GM15510 (cell line): Measurements from ENCODE around the gene LGALS1.

Experiments
- POLR2A ChIP-seq: IDR thresholded peaks from 3 replicates; pipeline ENCODE4 v1.6.1; 2011; ENCODE audit warnings: borderline replicate concordance; ENCODE audit not compliant: insufficient read length; ENCODE audit errors: extremely low read depth

Gene LGALS1

DNA sequence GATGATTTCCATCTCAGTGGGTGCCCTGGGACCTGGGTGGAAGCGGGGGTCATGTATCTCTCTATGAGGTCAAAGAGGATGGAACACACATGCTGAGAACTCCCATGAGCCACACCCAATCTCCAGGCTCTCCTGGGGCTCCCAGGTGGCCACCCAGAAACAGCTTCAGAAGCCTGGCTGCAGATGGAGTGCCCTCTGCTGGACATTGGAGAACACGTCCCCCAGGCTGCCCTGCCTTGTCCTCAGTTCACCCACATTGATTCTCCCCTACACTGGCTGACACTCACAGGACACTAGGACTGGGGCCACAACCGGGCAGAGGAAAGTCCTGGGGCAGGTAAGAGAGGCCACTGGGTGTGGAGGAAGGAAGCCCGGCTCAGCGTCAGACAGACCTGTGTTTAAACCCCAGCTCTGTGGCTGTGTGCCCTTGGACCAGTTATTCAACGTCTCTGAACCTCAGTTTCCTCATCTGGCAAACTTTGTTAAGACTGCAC, 6.2 kb downstream of the LGALS1 start:
- TF ChIP-seq POLR2A, result no peak

DNA sequence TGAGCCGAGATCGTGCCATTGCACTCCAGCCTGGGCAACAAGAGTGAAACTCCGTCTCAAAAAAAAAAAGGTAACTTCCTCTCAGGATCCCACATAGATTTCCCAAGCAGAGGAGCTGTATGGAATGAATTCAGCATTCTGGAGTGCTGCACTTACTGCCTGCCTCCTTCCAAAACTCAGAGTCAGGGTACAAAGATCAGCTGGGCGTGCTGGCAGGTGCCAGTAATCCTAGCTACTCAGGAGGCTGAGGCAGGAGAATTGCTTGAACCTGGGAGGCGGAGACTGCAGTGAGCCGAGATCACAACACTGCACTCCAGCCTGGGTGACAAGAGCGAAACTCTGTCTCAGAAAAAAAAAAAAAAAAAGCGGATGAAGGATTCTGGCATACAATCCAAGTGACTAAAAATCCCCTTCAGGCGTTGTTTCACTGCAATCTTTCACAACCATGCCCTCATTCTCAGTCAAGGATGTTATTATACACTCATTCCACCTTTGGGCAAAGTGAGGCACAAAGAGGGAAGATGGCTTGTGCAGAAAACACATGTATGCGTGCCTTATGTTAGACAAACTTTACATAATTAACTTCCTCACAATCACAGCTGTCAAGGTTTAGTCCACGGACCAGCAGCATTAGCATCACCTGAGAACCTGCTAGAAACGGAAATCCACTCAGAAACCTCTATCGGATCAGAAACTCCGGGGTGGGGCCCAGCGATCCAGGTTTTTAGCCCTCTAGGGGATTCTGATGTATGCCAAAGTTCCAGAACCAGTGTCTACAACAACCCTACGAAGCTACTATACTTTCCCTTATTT, 9.6 kb downstream of the LGALS1 start:
- no peak for TF ChIP-seq POLR2A

DNA sequence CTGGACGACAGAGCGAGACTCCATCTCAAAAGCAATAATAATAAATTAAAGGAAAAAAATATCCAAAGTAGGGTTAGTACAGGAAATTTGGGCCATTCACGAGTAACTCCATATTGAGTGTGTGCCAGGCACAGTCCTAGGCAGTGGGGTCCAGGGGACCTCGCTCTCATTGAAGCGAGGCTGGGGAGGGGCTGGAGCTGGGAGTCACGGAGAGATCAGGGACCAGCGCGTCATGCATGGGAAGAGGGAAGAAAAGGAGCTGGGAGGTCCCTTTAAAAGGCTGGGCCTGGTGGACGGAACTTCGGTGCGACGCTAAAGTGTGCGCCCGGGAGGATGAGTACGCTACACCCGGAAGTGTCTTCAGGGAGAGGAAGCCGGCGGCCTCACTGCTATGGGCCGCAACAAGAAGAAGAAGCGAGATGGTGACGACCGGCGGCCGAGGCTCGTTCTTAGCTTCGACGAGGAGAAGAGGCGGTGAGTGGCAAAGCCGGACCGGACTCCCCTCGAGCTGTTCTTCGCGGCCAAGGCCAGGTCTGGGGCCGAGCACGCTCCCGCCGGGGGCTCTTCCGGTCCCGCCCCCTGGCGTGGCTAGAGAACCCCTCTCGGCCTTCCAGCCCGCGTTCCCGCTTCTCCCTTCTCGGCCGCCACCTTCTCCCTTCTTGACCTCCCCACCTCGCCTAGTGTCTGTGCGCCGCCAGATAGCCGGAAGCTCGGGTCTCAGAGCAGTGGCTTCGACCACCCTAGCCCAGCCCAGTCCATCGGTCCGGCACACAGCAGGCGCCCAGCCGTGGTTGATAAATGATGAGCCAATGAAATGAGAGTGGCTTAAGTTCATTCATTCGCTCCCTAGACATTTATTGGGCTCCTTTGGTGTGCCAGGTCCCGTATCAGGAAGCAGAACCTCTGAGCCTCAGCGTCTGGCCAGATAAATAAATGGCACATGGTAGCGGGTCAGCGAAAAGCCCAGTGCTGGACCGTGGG, 10.9 kb downstream of the LGALS1 start, which contains the start of gene NOL12:
Gene NOL12, plus strand, starts transcription at position 342 of the 981 bp plus-strand sequence. Its CDS starts 50 bp downstream, at position 392.
- peak; percentile 68 for TF ChIP-seq POLR2A

GRCh38 chr22:37690407-37690806, 15.0 kb downstream of the LGALS1 start:
- no peak for TF ChIP-seq POLR2A

- TF ChIP-seq POLR2A, result no peak
These were observed 15.6 kb downstream of the LGALS1 start for GRCh38 chr22:37690901-37691504.

- no peak for TF ChIP-seq POLR2A
These were observed 17.3 kb downstream of the LGALS1 start for GRCh38 chr22:37692627-37693285.

- TF ChIP-seq POLR2A, result no peak
These were observed 21.5 kb downstream of the LGALS1 start, which contains the start of gene TRIOBP for GRCh38 chr22:37696657-37697537. Gene TRIOBP, plus strand, starts transcription at chr22:37697048. Its CDS starts 4,318 bp downstream, at chr22:37701366.

GRCh38 chr22:37697538-37697835, 22.1 kb downstream of the LGALS1 start:
- TF ChIP-seq POLR2A, result no peak

- no peak for TF ChIP-seq POLR2A
These were observed 25.8 kb downstream of the LGALS1 start for GRCh38 chr22:37701141-37701786.

DNA sequence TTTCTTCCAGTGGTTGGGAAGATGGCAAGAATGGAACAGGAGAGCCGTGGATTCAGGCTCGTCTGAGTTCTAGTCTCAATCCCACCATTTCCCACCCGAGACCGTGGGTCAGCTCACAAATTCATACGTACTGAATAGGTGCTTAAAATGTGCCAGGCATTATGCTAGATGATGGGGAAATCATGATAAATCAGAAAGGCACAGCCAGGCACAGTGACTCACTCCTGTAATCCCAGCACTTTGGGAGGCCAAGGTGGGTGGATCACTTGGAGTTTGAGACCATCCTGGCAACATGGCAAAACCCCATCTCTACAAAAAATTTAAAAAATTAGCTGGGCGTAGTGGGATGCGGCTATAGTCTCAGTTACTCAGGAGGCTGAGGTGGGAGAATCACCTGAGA, 28.5 kb downstream of the LGALS1 start:
- no peak for TF ChIP-seq POLR2A

- TF ChIP-seq POLR2A, result no peak
These were observed 29.2 kb downstream of the LGALS1 start for GRCh38 chr22:37704645-37705044.

GRCh38 chr22:37705205-37705604, 29.8 kb downstream of the LGALS1 start:
- no peak for TF ChIP-seq POLR2A

DNA sequence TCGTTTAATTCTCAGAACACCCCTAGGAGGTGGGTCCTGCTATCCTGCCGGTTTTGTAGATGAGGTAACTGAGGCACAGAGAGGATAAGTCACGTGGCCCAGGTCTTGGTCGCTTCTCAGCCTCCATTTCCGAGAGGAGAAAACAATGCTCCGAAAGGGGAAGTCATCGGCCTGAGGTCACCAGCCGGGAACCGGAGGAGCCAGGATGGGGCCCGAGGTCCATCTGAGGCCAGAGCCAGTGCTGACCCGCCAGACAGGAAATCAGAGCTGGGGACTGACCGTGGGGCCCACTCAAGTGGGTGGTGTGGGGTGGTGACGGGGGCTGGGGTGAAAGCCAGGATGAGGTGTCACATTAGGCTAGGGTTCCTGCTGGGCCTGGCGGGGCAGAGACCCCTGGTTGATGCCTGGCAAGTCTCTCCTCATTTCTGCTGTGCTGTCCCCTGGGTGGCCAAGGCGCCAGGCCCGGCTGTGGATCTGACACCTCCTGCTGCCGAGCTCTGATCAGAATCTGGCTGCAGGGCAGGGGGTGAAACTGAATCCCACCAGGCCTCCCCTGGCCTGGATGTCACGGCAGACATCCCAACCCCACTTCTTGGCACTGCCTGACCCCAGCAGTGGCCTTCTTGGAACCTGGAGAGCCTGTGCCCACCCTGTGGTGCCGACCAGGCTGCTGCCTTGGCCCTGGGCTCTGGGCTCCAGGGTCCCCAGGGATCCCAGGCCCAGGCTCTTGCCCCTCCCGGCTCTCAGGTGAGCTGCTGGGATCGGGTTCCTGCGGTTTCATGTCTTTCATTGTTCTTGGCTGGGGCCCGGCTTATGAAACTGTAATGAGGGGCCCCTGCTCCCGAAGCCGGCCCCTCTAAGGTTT, 33.4 kb downstream of the LGALS1 start:
- TF ChIP-seq POLR2A, result no peak

GRCh38 chr22:37709445-37709765, 34.0 kb downstream of the LGALS1 start:
- TF ChIP-seq POLR2A, result no peak
